ENCODE data around the gene SPTB. TPM values are rescaled to one million over a fixed set of nuclear protein-coding genes. Genes with fewer than 3 reads are reported as not detected.
A peak's percentile ranks its signal among the peaks of the same experiment; 100 is the strongest.

The SPTB gene
- total RNA-seq, 1 experiment from 2014 or later = 2.3 TPM

- H3K4me3 Mint-ChIP-seq = no peak overlapping the region; a peak in 1 of 5 replicates
- peak overlapping the region in 1 of 3 experiments; percentile 12; a peak in 1 of 7 replicates for H3K27ac Mint-ChIP-seq
Measured at GRCh38 chr14:64723691-64724577, 155.8 kb downstream of the SPTB start.

More at GRCh38 chr14:64723691-64724577, 155.8 kb downstream of the SPTB start:
- no peak overlapping the region for H2BK20ac ChIP-seq (ENCODE audit: low read depth, low read length, poor library complexity, severe bottlenecking)
- H3K4me1 Mint-ChIP-seq = peaks cover 68% of the 10 kb centered on the region in 2 experiments
- no peak overlapping the region for H2BK5ac ChIP-seq (ENCODE audit: insufficient read length, low read length)
- H3K9me3 ChIP-seq (ENCODE audit: control insufficient read depth, low read depth, low read length) = no peaks in the 10 kb centered on the region
- no peak overlapping the region for H3T11ph ChIP-seq (ENCODE audit: low read length)
- DNase-seq = no peak
- peaks cover 6% of the 10 kb centered on the region for H3K79me1 ChIP-seq (ENCODE audit: insufficient read depth, low read depth, low read length, poor library complexity, severe bottlenecking)
- H3K9ac ChIP-seq (ENCODE audit: extremely low read depth, insufficient read length, low read length) = no peak overlapping the region
- no peak overlapping the region for H3K14ac ChIP-seq (ENCODE audit: insufficient read depth, low read length)
- WGBS (ENCODE audit: extremely low coverage, insufficient read length, low lambda C conversion rate) = no CpG with 5 or more reads among the region's 15 CpGs
- H2BK15ac ChIP-seq (ENCODE audit: low read depth, low read length) = no peak overlapping the region
- H3K23me2 ChIP-seq (ENCODE audit: insufficient read length, low read depth, low read length, poor library complexity, severe bottlenecking) = no peaks in the 10 kb centered on the region
- no peak overlapping the region for H3K4ac ChIP-seq (ENCODE audit: low read depth, low read length)
- peaks cover 2% of the 10 kb centered on the region for H4K20me1 ChIP-seq (ENCODE audit: control insufficient read depth, insufficient read depth, insufficient read length)
- H4K91ac ChIP-seq (ENCODE audit: insufficient read length, low read depth, low read length) = no peak overlapping the region
- no peak overlapping the region for H4K8ac ChIP-seq (replicated peaks; ENCODE audit: insufficient read length, low read depth, low read length)
- H3K23ac ChIP-seq (ENCODE audit: insufficient read length, low read depth, low read length) = no peak overlapping the region
- no peak overlapping the region for H3K18ac ChIP-seq (ENCODE audit: insufficient read length, low read depth, low read length)
- no peak overlapping the region for H2AFZ ChIP-seq (ENCODE audit: low read length)
- no peak overlapping the region for H2AK5ac ChIP-seq (ENCODE audit: insufficient read length, low read length)
- H2BK120ac ChIP-seq (ENCODE audit: low read depth, low read length, poor library complexity, severe bottlenecking) = no peak overlapping the region
- no peak overlapping the region for H3K4me2 ChIP-seq (ENCODE audit: insufficient read depth, insufficient read length, low read length)
- H3K4me1 ChIP-seq (ENCODE audit: insufficient read depth, low read length) = peaks cover 21% of the 10 kb centered on the region
- H3K9me3 Mint-ChIP-seq = no peaks in the 10 kb centered on the region
- no peak overlapping the region for H3K27ac ChIP-seq (ENCODE audit: insufficient read length, low read depth, low read length)
- H3K79me2 ChIP-seq (ENCODE audit: insufficient read depth, low read length) = peaks cover 28% of the 10 kb centered on the region; the same call in 1 of the 2 replicates
- no peak overlapping the region for H4K5ac ChIP-seq (ENCODE audit: insufficient read length, low read depth, low read length)
- H2BK12ac ChIP-seq (ENCODE audit: insufficient read length, low read depth, low read length) = no peak overlapping the region
- H3K56ac ChIP-seq (ENCODE audit: insufficient read length, low read depth, low read length) = no peak overlapping the region
- H3K27me3 ChIP-seq (ENCODE audit: insufficient read depth, low read length) = no peaks in the 10 kb centered on the region
- TF ChIP-seq CTCF (conservative IDR thresholded peaks at IDR 0.05) = no peak
- H3K36me3 Mint-ChIP-seq (ENCODE audit: insufficient read depth in 1 of 3, low read depth in 3 of 3) = peaks cover 13 to 31% (median 25%) of the 10 kb centered on the region in 3 experiments; a peak in 6 of 7 replicates
- H3K27me3 Mint-ChIP-seq (ENCODE audit: low read depth) = no peaks in the 10 kb centered on the region; the same call in 1 of the 2 replicates
